ENCODE results near the gene PHF21A.

GRCh38 chr11:45895553-45896259, 225.5 kb downstream of the PHF21A start:
- TF ChIP-seq CTCF (conservative IDR thresholded peaks at IDR 0.05; ENCODE audit: low read depth, low read length) = no peak
- TF ChIP-seq EZH2phosphoT487 (IDR thresholded peaks at IDR 0.05; ENCODE audit: borderline replicate concordance, low read length) = no peak
